HepG2 (cell line): Measurements from ENCODE around the gene POU2AF2. TPM values are rescaled to one million over a fixed set of nuclear protein-coding genes. Genes with fewer than 3 reads are reported as not detected.

Experiments used
- ATAC-seq: fragments of 200-7000 bp; cut with Tn5 transposase; 3 replicates; pipeline ENCODE4 v1.9.1; 2020; ENCODE audit warnings: mild to moderate bottlenecking, moderate library complexity
- BruUV-seq: library from RNA; stranded (reverse); fragments of 400-500 nt; replicated peaks from 2 replicates; lab custom pipeline; 2021; lab: Mats Ljungman, UMichigan
- CTCF ChIA-PET: fragments of 300-600 bp; formaldehyde crosslinking; extraction: SDS; loops from one replicate; lab custom pipeline; 2021; ENCODE audit warnings: low total read pairs, inconsistent platforms, low intra/inter-chr PET ratio; lab: Yijun Ruan, JAX
- POLR2A ChIA-PET: fragments of 350-600 bp; sonication (Branson Sonifier 250); formaldehyde crosslinking; loops from one replicate; lab custom pipeline; 2020; ENCODE audit warnings: antibody characterized with exemption, inconsistent platforms; lab: Yijun Ruan, JAX
- DNase-seq: peaks from one replicate; pipeline ENCODE4 v3.0.0-alpha.2; 2015; ENCODE audit warnings: low spot score
- FAIRE-seq: peaks from 3 replicates; lab custom pipeline; 2011; peaks lifted over from hg19 to GRCh38; lab: Jason Lieb, UNC
- H2AFZ ChIP-seq: one replicate; pipeline ENCODE4 v1.6.1; 2011; ENCODE audit warnings: low read length, inconsistent platforms
- H3K27ac ChIP-seq: fragments of 300-600 bp; 3 replicates; pipeline ENCODE4 v1.8.0; 2011; ENCODE audit warnings: mixed run types, mild to moderate bottlenecking, mixed read lengths, low read length, inconsistent platforms; ENCODE audit not compliant: insufficient read depth; ENCODE audit errors: extremely low read length
- H3K27me3 ChIP-seq, 2 experiments: fragments of 200-600 bp in 1 of 2; 2 replicates in 1 of 2; 3 replicates in 1 of 2; pipeline versions ENCODE4 v1.6.0 to v1.8.0; 2011; ENCODE audit warnings: low read length in 2 of 2, mild to moderate bottlenecking in 2 of 2, moderate library complexity in 2 of 2, inconsistent platforms in 1 of 2; ENCODE audit not compliant: insufficient read depth in 2 of 2, control insufficient read depth in 1 of 2
- H3K36me3 ChIP-seq, 2 experiments: fragments of 200-600 bp in 1 of 2; replicated peaks in 1 of 2; 2 replicates in 1 of 2; 3 replicates in 1 of 2; pipeline versions ENCODE4 v1.5.1 to v1.8.0; 2011; ENCODE audit warnings: low read length in 2 of 2, inconsistent platforms in 1 of 2; ENCODE audit not compliant: insufficient read depth in 2 of 2, control insufficient read depth in 1 of 2
- H3K4me1 ChIP-seq: 2 replicates; pipeline ENCODE4 v1.5.1; 2012; ENCODE audit warnings: low read length, inconsistent platforms; ENCODE audit not compliant: insufficient read depth
- H3K4me2 ChIP-seq: 2 replicates; pipeline ENCODE4 v1.6.0; 2011; ENCODE audit warnings: low read depth, low read length, inconsistent platforms
- H3K4me3 ChIP-seq, 3 experiments: fragments of 200-600 bp in 1 of 3; sonication (generic), shearing (Covaris generic) in 1 of 3; replicated peaks in 1 of 3; 2 replicates each; pipeline ENCODE4 v1.5.1; 2011 to 2016; ENCODE audit warnings: low read length in 3 of 3, inconsistent platforms in 2 of 3, low read depth in 2 of 3, mild to moderate bottlenecking in 2 of 3, control low read depth in 1 of 3, mixed read lengths in 1 of 3; ENCODE audit not compliant: insufficient read depth in 1 of 3
- H3K79me2 ChIP-seq: one replicate; pipeline ENCODE4 v1.6.1; 2011; ENCODE audit warnings: low read length, inconsistent platforms; ENCODE audit not compliant: insufficient read depth
- H3K9ac ChIP-seq: 2 replicates; pipeline ENCODE4 v1.6.0; 2011; ENCODE audit warnings: mild to moderate bottlenecking, low read depth, low read length, inconsistent platforms; ENCODE audit not compliant: insufficient read depth
- H3K9me3 ChIP-seq: 2 replicates; pipeline ENCODE4 v1.5.1; 2012; ENCODE audit warnings: mild to moderate bottlenecking, low read length
- H4K20me1 ChIP-seq: 2 replicates; pipeline ENCODE4 v1.6.0; 2011; ENCODE audit warnings: inconsistent platforms, mild to moderate bottlenecking, low read length, moderate library complexity; ENCODE audit not compliant: insufficient read depth
- ISL2 ChIP-seq: sonication (generic); formaldehyde crosslinking; IDR thresholded peaks from 2 replicates; pipeline ENCODE4 v1.5.0; 2020; ENCODE audit warnings: missing genetic modification reagents
- SAFB2 ChIP-seq: sonication (generic); formaldehyde crosslinking; IDR thresholded peaks from 2 replicates; pipeline ENCODE4 v1.5.1; 2020; ENCODE audit warnings: missing genetic modification reagents, low read depth, mild to moderate bottlenecking, borderline replicate concordance
- THAP9 ChIP-seq: sonication (generic); formaldehyde crosslinking; IDR thresholded peaks from 2 replicates; pipeline ENCODE4; 2020; ENCODE audit warnings: missing genetic modification reagents, mild to moderate bottlenecking, borderline replicate concordance
- ZBTB8A ChIP-seq: sonication (generic); formaldehyde crosslinking; IDR thresholded peaks from 2 replicates; pipeline ENCODE4 v1.4.0; 2020; ENCODE audit warnings: mild to moderate bottlenecking, low read depth, missing genetic modification reagents, borderline replicate concordance
- ZNF282 ChIP-seq: fragments of 450-650 bp; IDR thresholded peaks from 2 replicates; pipeline ENCODE4 v1.6.1; 2018; ENCODE audit not compliant: partially characterized antibody
- ZNF343 ChIP-seq: sonication (generic); formaldehyde crosslinking; IDR thresholded peaks from 2 replicates; pipeline ENCODE4 v1.4.0; 2020; ENCODE audit warnings: mild to moderate bottlenecking, missing genetic modification reagents
- ZNF75D ChIP-seq: sonication (generic); formaldehyde crosslinking; IDR thresholded peaks from 2 replicates; pipeline ENCODE4 v1.8.1; 2023; ENCODE audit warnings: missing genetic modification reagents, mild to moderate bottlenecking, borderline replicate concordance
- WGBS: methylation state at CpG from one replicate; pipeline ENCODE4 v1.1.6; 2017; ENCODE audit warnings: low lambda C conversion rate; 5-methylcytosine and 5-hydroxymethylcytosine counted together
- in situ Hi-C: cut with HindIII; loops from 2 replicates; pipeline ENCODE4 v1.10.0; 2017; ENCODE audit warnings: low pct_unique_long_range_greater_than_20kb; ENCODE audit not compliant: extremely low pct_ligation_motif_present
- intact Hi-C: fragments of 100-400 bp; cut with micrococcal nuclease; formaldehyde crosslinking; loops from one replicate; pipeline ENCODE4 v1.10.0; 2022; ENCODE audit not compliant: unreplicated experiment
- polyA plus RNA-seq, 8 experiments: library from polyadenylated mRNA; depleted of rRNA in 3 of 8; stranded (reverse) in 7 of 8; unstranded in 1 of 8; fragments of >200 nt; fragmentation: Illumina TruSeq in 4 of 8; extraction: Trizol in 4 of 8; gene quantifications; 2 replicates each; pipeline versions ENCODE4 v1.2.1 to v1.2.3, GENCODE V29; 2011 to 2016; ENCODE audit warnings: low read depth in 4 of 8, missing spikeins in 1 of 8, mixed read lengths in 1 of 8; ENCODE audit not compliant: insufficient read depth in 1 of 8
- total RNA-seq, 5 experiments: library from RNA; depleted of rRNA; stranded (reverse); fragments of >200 nt; fragmentation: Illumina TruSeq; extraction: Trizol; gene quantifications; 2 replicates each; pipeline ENCODE4 v1.2.3, GENCODE V29; 2016; ENCODE audit warnings: low read depth in 1 of 5
- TF ChIP-seq, protein P1 (sequence below): IDR thresholded peaks from 2 replicates; pipeline ENCODE4 v1.6.1; 2016; ENCODE audit warnings: control low read depth

Gene POU2AF2
- total and polyA plus RNA-seq, 2 of the 13 experiments (the other 11 are each of a cell fraction or from before 2014, with no cell fraction given) = 0.11 TPM; not detected in 1

GRCh38 chr11:111305876-111306275 lies 60.4 kb downstream of the POU2AF2 start:
- H3K27ac ChIP-seq = no peak overlapping the region
- ATAC-seq (no peak), DNase-seq (no peak), FAIRE-seq (no peak)
- no peak overlapping the region for H3K4me2 ChIP-seq
- H3K27me3 ChIP-seq = no peaks in the 10 kb centered on the region
- no peaks in the 10 kb centered on the region for H3K9me3 ChIP-seq
- H3K79me2 ChIP-seq = peaks cover 1% of the 10 kb centered on the region
- intact Hi-C loops (no loop called here), in situ Hi-C loops (no loop called here)
- no peaks in the 10 kb centered on the region for H3K36me3 ChIP-seq
- no peaks in the 10 kb centered on the region for H4K20me1 ChIP-seq
- no peak overlapping the region for H3K4me3 ChIP-seq
- H3K4me1 ChIP-seq = peaks cover 86% of the 10 kb centered on the region
- no peak overlapping the region for H2AFZ ChIP-seq
- ChIA-PET CTCF (no interaction called here), POLR2A (interaction anchor here (0.6 kb wide), 1 partner anchor 115 kb away, joined by 3 read pairs; no protein-coding TSS in a partner anchor)
- no peak overlapping the region for H3K9ac ChIP-seq
- BruUV-seq = no TSS peak
- TF ChIP-seq ZBTB8A (CRISPR knock-in tag) (no peak), ISL2 (CRISPR knock-in tag) (no peak), THAP9 (no peak), SAFB2 (CRISPR knock-in tag) (no peak), ZNF75D (CRISPR knock-in tag) (no peak), ZNF343 (CRISPR knock-in tag) (no peak), ZNF282 (no peak)
- TF ChIP-seq, protein P1, sequence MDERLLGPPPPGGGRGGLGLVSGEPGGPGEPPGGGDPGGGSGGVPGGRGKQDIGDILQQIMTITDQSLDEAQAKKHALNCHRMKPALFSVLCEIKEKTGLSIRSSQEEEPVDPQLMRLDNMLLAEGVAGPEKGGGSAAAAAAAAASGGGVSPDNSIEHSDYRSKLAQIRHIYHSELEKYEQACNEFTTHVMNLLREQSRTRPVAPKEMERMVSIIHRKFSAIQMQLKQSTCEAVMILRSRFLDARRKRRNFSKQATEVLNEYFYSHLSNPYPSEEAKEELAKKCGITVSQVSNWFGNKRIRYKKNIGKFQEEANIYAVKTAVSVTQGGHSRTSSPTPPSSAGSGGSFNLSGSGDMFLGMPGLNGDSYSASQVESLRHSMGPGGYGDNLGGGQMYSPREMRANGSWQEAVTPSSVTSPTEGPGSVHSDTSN (CRISPR knock-in tag) = no peak
- WGBS = 96% methylated on average over 4 of the region's 4 CpGs
